HPDE6-E6E7 (cell line): ENCODE data around the gene NAALADL1.
"Not testable (repeated sequence)": the region's sequence is repeated elsewhere in the genome, so short reads cannot be mapped to it uniquely, and the experiment has no call there.

Experiments used
- DNase-seq: peaks from one replicate; pipeline ENCODE4 v3.0.0; 2011; ENCODE audit warnings: missing footprints; ENCODE audit errors: extremely low spot score

NAALADL1 gene

DNA sequence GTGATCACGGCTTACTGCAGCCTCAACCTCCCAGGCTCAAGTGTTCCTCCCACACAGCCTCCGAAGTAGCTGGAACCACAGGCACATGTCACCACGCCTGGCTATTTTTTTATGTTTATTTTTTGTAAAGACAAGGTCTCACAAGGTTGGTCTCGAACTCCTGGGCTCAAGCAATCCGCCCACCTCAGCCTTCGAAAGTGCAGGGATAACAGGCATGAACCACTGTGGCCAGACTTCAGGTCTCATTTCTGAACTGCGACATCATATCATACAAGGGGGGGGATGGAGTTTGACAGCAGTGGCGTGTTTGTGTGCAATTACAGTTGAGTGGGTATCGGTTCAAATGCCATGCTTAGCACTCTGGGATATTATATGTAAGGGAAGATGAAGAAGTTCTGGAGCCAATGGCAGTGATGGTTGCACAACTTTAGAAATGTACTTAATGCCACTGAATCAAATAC, 6.9 kb downstream of the NAALADL1 start:
- DNase-seq = no peak

DNA sequence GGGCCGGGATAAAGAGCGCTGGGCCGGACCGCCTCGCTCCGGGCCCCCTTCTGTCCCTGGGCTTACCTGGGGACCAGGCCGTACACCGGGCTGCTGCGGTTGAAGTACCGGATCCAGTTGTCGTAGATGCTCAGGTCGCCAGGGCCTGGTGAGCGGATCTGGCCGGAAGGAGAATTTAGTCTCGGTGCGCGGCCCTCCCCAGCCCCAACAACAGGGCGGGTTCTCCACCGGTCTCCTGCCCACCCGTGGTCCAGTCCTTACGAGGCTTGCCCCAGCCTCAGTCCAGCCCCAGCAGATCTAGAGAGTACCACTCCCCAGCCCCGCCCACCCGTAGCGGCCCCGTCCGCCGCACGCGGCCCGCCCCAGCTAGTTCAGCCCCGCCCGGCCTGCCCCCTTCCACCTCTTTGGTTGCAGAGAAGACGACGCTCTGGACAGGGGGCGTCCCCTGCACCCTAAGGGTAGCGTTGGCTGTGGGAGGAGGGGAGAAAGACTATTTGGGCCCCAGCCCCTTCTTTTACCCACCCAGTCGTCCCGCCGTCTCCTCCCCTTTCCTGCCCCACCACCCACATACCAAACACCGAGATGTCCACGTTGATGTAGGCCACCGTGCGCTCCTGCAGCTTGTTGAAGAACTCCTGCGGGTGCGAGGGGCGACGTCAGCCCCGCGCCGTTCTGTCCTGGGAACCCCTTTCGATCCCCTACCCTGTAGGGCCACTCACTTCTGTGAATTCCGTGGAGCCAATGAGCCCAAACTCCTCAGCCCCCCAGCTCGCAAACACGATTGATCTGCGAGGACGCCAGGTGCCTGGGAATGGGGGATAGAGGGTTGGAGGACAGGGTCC, 10.6 kb downstream of the NAALADL1 start:
- DNase-seq = no peak

DNA sequence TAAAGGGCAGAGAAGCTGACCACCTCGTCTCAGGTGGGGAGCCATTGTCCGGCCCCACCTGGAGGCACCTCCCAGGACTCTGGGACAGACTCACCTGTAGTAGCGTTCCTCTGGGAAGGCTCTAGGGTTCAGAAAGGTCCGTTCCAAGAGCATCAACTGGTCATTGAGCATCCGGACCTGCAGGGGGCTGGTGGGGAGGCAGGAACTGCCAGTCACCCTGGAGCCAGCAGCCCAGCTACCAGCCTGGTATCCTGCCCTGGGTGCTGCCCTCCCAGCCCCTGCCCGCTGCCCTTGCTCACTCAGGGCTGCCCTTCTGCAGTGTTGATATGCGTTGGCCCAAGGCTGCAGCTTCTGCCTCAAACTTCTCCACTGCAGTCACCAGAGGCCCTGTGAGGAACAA, 12.6 kb downstream of the NAALADL1 start:
- no peak for DNase-seq

DNA sequence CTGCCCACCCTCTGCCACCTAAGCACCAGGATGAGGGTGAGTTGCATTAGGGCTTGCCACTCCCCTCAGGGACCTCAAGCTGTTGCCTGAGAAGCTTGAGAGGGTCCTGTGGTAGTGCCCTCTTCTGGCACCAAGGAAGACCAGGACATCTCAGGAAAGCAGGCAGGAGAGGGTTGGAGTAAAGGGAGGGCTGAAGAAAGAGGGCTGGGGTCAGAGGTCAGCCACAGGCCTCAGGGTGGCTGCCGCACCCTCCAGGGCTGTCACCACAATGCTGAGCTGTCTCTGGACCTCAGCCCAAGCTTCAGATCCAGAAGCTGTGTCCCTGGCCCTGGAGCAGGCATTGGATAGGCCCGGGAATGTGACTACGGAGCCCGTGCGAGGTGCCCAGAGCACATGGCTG, 13.3 kb downstream of the NAALADL1 start:
- DNase-seq = no peak

DNA sequence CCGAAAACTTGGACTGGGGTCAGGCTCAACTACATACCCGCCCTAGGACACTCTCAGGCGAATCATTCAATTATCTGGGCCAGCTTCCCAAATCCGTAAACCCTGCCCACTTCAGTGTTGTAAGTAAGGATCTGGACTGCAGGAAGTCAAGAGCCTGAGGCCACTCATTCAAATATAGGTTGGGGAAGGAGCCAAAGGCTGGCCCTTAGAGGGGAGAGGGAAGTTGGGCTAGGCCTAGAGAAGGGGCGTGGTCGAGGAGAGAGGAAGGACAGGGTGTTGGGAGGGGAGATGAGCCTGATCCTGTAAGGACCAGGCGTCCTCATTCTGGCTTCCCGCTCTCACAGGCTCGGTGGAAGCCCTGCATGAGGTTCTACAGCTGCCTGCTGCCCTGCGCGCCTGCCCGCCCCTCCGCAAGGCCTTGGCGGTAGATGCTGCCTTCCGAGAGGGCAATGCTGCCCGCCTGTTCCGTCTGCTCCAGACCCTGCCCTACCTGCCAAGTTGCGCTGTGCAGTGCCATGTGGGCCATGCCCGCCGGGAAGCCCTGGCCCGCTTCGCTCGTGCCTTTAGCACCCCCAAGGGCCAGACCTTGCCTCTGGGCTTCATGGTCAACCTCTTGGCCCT, 14.4 kb downstream of the NAALADL1 start:
- DNase-seq = no peak

DNA sequence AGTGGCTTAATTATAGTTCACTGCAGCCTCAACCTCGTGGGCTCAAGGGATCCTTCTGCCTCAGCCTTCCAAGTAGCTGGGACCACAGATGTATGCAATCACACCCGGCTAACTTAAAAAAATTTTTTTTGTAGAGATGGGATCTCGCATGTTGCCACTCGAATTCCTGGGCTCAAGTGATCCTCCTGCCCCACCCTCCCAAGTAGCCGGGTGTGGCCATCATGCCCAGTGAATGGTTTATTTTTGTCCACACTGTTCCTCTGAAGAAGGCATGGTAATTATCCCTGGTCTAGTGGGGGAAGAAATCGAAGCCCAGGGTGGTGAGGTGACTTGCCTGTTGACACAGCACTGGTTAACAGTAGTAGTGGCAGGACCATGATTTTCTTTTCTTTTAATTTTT, 15.5 kb downstream of the NAALADL1 start:
- no peak for DNase-seq

DNA sequence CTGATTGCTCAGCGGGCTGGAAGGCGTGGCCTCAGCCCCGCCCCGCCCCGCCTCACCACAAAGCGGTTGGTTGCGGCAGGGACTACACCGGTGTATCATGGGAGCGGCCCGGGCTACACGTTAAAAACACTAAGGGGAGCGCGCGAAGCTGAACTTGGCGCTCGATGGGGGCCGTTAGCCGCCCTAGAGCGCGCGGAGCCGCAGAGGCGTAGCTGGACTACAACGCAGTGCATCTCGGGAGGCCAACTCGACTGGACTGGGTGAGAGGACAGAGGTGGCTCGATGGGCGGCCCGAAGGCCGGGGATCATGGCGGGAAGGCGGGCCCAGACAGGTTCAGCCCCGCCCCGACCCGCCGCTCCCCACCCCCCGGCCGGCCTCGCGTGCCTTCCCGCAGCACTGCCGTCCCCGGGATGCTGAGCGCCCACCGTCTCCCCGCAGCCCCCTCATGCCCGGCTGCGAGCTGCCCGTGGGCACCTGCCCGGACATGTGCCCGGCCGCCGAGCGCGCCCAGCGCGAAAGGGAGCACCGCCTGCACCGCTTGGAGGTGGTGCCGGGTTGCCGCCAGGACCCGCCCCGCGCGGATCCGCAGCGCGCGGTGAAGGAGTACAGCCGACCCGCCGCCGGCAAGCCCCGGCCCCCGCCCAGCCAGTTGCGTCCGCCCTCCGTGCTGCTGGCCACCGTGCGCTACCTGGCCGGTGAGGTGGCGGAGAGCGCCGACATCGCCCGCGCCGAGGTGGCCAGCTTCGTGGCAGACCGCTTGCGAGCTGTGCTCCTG, 17.3 kb downstream of the NAALADL1 start, which contains the start of gene SAC3D1:
Gene SAC3D1 (plus strand): TSS at position 364 of the 776 bp plus-strand sequence. CDS start 83 bp downstream, at position 447.
- peak; percentile 97 for DNase-seq

DNA sequence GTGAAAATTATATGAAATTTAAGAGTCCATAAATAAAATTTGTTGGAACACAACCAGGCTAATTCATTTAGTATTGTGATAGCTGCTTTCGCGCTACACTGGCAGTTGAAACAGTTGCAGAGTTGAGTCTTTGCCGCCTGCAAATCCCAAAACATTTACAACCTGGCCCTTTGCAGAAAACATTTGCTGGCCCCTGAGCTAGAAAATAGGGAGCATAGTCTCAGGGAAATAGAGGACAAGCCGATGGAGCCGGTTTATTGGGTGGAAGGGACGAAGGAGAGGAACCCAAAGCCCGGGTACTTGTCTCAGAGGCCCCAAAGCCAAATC, 17.9 kb downstream of the NAALADL1 start:
- no peak for DNase-seq

DNA sequence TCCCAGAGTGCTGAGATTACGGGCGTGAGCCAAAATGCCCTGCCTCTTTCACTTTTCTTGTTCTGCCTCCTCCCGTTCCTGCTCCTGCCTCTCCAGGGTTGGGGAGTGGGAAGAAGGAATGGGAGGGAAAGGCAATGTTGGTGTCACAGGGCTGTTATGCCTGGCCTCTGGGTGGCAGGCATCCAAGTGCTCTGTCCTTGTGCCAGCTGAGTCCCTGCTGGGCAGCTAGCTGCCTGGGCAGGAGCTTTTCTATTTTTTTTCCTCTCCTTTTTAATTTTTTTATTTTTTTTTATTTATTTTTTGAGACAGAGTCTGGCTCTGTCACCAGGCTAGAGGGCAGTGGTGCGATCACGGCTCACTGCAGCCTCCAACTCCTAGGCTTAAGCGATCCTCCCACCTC, 21.4 kb downstream of the NAALADL1 start:
- no peak for DNase-seq

DNA sequence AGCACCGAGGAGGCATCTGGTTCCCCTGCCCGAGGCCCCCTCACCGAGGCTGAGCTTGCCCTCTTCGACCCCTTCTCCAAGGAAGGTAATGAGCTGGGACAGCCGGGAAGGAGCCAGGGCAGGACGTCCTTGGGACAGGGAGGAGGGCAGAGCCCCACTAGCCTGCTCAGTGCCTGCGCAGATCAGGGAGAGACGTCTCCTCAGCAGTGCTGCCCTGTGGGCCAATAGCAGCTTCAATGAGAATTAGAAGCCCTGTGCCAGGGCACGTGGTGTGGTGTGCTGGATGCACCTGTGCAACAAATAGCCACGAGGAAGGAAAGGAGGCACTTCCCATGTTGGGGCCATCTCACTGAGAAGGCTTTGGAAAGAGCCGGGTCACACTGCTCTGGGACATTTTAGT, 22.8 kb downstream of the NAALADL1 start:
- no peak for DNase-seq

DNA sequence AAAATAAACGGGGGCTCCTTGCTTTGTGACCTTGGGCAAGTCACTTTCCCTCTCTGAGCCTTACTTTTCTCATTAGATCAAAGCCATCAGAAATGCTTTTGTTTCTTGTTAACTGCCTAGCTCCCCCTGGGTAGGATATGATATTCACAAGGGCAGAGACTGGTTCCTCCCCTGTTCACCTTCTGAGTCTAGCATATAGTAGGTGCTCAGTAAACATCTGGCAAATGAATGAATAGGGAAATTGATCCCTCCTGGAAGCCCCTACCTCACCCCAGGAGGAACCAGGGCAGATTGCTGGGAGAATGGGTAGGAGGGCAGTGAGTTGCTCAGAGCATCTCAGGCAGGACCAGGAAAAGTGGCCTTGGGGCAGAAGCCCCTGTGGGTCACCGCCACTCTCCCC, 23.9 kb downstream of the NAALADL1 start:
- no peak for DNase-seq

DNA sequence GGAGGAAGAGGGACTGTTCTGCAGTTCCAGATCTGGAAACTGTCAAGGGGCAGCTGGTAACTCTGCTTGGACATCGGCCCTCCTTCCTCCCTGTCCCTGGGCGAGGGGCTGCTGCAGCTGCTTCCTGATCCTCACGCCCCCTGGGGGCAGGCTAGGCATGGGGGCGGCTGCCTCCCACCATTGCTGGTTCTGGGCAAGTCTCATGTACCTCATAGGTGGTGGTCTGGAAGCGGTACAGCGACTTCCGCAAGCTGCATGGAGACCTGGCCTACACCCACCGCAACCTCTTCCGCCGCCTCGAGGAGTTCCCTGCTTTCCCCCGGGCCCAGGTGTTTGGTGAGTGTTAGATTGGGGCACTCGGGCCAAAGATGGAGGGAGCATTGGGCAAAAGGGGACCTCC, 26.1 kb downstream of the NAALADL1 start:
- DNase-seq = no peak

DNA sequence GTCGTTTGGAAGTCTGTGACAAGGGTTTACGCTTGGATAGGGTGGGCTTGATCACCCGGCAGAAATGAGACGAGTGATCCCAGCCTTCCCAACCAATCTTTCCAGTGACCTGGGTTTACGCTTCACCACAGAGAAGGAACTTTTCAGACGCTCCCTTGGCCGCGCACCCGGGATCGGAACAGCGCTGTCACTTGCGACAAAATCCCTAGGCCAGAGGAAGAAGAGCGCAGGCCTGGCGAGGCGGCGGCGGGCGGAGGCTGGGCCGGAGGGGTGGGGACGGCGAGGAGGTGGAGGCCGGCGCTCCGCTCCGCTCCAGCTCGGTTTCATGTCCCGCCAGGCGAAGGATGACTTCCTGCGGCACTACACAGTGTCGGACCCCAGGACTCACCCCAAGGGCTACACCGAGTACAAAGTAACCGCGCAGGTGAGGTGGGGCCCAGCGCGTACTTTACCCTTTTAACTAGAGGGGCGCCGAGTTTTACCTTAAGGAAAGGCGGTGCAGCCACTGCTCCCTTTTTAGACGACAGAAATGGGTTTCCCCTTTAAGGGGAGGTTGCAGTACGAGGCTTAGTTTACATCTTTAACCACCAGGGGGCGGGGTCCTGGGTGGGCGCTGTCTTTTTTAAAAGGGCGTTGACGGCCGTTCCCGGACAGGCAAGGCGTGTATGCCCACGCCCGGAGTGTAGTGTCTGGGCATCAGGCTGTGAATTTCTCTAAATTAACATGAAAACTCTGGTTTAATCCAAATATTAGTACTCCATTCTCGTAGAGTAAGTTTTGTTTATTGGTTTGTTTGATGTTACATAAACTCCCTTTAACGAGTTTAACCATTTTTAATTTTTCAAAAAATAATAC, 30.9 kb downstream of the NAALADL1 start, which contains the start of gene SNX15:
Gene SNX15 (plus strand): TSS at position 227 of the 855 bp plus-strand sequence. CDS start 99 bp downstream, at position 326.
- peak; percentile 92 for DNase-seq

DNA sequence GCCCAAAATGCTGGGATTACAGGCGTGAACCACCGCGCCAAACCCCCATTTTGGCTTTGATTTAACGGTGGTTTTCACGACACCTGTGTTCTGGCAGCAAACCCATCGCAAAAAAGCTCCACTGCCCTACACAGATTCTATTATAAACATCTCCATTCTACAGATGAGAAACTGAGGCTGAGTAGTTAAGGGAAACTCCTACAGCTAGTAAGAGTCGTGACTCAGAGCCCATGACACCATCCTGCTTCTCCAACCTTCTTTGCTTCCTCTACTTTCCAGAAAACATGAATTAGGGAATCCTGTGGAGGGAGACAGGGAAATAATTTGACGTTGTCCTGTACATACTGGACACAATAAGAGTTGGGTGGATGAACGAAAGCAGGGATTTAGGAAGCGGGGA, 31.5 kb downstream of the NAALADL1 start:
- DNase-seq = no peak

DNA sequence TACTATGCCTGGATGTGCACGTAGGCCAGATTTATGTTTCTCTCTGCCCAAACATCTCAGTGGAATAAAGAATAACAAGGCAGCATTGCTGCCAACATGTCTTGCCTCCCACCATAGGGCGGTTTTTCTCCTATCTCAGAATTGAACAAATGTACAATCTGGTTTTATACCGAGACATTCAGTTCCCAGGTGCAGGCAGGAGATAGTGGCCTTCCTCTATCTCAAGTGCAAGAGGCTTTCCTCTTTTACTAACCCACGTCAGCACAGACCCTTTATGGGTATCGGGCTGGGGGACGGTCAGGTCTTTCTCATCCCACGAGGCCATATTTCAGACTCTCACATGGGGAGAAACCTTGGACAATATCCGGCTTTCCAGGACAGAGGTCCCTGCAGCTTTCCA, 34.9 kb downstream of the NAALADL1 start:
- not testable (repeated sequence) for DNase-seq

DNA sequence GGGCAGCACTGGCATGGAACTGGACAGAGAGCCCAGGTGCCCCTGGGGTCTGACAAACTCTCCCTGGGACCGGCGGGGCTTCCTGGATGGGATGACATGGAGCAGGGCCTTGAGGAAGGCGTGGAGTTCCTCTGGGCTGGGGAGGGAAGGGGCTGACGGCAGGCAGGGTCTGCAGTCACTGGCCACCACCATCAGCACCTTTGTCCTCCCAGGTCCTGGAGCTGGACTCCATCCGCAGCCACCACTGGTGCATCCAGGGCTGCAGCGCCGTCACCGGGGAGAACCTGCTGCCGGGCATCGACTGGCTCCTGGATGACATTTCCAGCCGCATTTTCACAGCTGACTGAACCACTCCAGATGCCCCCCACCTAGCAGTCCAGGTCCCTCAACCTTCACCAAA, 36.8 kb downstream of the NAALADL1 start:
- DNase-seq = no peak

DNA sequence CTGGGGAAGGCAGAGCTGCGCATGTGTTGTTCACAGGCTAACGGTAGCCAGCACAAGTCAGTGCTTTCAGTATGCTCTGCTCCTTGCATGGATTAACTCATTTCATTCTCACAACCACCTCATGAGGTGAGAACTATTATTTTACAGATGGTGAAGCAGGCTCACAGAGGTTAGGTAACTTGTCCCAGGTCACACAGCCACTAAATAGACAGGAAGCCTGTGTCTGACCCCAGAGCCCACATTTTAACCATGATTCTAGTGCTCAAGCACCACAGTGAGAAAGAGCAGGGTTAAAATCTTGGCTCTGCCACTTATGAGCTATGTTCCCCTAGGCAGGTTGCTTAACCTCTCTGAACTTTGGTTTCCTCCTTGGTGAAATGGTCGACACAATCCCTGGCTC, 37.4 kb downstream of the NAALADL1 start:
- DNase-seq = no peak

DNA sequence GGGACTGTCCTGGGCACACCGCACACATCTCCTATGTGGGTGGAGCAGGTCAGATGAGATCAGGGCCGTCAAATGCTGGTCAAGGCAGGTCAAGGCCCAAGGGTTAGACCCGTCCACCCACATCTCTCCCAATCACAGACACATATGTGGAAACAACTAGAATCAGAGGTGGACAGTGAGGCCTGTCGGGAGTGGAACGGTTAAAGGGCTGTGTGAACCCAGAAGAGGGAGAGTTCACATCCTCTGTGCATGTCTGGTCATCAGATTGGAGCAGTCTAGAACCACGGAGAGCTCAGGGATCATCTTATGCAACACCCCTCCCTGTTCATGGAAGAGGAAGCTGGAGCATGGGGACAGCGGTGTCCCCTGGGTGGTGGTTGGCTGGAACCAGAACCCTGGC, 38.5 kb downstream of the NAALADL1 start:
- no peak for DNase-seq

DNA sequence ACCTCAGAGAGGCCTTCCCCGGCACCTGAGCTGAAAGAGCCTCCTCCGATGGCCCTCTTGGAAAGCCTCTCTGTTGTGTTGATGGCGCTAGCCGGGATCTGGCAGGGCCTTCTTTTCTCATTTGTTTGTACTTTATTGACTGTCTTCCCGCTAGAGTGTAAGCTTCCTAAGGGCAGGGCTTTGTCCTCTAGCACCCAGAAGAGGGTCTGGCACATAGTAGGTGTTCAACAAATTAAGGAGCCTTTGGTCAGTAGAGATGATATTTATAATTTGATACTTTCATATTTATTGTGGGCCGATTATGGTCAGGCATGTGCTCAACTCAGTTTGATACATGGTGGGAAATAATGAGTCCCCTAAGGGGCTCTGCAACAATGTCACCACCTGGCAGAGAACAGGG, 40.4 kb downstream of the NAALADL1 start:
- DNase-seq = no peak

DNA sequence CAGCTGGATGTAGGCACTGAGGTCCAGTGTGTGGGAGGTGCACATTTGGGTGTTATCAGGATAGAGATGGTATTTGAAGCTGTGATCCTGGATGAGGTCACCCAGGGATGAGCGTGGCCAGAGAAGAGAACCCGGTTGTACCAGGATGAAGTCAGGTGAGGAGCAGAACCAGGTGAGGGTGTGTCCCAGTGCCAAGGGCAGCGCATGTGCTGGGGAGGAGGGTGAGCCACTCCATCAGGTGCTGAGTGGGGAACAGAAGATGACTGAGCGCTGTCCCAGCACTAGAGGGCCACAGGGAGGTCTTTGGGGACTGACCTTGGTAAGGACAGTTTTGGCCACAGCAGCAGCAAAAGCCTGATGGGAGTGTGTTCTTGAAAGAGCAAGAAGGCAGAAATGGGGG, 41.6 kb downstream of the NAALADL1 start:
- DNase-seq = no peak

DNA sequence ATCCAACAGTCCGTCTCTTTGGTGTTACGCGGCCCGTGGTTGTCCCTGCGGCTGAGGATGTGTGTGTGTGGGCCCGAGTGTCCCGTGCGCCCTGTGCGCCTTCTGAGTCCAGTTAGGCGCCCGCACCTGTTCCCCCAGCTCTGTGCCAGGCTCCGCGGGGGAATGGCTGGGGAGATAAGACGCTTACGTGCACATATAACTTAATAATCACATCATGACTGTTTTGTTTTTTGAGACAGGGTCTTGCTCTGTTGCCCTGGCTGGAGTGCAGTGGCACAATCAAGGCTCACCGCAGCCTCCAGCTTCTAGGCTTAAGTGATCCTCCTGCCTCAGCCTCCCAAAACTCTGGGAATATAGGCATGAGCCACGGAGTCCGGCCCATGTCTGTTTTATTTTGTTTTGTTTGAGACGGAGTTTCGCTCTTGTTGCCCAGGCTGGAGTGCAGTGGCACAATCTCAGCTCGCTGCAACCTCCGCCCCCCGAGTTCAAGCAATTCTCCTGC, 43.6 kb downstream of the NAALADL1 start:
- DNase-seq = no peak
